Vagina (tissue), 2 donors: ENCODE data around the gene EBF4.

Experiments
- POLR2A ChIP-seq, 2 donors: fragments of 450-650 bp; IDR thresholded peaks; one replicate each; pipeline ENCODE4 v1.6.1; 2017; ENCODE audit warnings: antibody characterized with exemption in 2 of 2, mild to moderate bottlenecking in 2 of 2, moderate library complexity in 2 of 2
- POLR2AphosphoS5 ChIP-seq, 2 donors: sonication (generic); formaldehyde crosslinking; IDR thresholded peaks; one replicate each; pipeline ENCODE4 v1.9.0; 2017; ENCODE audit warnings: antibody characterized with exemption in 2 of 2, mild to moderate bottlenecking in 2 of 2, low read depth in 1 of 2; ENCODE audit not compliant: insufficient read depth in 1 of 2
- TF ChIP-seq, protein P1 (sequence below), 3 experiments: fragments of 450-650 bp in 2 of 3; fragments of 200-600 bp in 1 of 3; sonication (generic) in 1 of 3; IDR thresholded peaks; one replicate each; pipeline ENCODE4 v1.5.1; 2017 to 2019; ENCODE audit warnings: antibody characterized with exemption in 3 of 3, mild to moderate bottlenecking in 2 of 3, moderate library complexity in 2 of 3

DNA sequence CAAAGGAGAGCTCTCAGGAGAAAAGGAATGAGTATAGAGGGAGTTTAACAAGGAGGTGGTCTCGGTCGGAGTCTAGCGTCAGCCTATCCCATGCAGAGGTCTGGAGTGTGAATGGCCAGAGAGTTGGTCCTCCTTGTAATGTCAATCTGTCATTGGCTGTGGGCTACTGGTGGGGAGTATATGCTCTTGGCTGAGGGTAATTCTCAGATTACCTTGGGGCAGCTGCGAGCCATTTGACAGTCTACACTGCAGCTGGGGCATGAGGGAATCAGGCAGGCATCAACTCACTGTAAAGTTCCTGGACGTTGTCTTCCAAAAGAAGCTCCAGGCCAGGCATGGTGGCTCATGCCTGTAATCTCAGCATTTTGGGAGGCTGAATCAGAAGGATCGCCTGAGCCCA is 48.1 kb downstream of the EBF4 start:
- TF ChIP-seq, protein P1, sequence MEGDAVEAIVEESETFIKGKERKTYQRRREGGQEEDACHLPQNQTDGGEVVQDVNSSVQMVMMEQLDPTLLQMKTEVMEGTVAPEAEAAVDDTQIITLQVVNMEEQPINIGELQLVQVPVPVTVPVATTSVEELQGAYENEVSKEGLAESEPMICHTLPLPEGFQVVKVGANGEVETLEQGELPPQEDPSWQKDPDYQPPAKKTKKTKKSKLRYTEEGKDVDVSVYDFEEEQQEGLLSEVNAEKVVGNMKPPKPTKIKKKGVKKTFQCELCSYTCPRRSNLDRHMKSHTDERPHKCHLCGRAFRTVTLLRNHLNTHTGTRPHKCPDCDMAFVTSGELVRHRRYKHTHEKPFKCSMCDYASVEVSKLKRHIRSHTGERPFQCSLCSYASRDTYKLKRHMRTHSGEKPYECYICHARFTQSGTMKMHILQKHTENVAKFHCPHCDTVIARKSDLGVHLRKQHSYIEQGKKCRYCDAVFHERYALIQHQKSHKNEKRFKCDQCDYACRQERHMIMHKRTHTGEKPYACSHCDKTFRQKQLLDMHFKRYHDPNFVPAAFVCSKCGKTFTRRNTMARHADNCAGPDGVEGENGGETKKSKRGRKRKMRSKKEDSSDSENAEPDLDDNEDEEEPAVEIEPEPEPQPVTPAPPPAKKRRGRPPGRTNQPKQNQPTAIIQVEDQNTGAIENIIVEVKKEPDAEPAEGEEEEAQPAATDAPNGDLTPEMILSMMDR (IDR thresholded peaks at IDR 0.05) = no peak
- TF ChIP-seq POLR2AphosphoS5 (IDR thresholded peaks at IDR 0.05; ENCODE audit: insufficient read depth in 1 of 2, low read depth in 1 of 2) (no peak), POLR2A (IDR thresholded peaks at IDR 0.05) (no peak)
